ENCODE results near the gene UPK3BL1.
"Not testable (repeated sequence)": the region's sequence is repeated elsewhere in the genome, so short reads cannot be mapped to it uniquely, and the experiment has no call there.

Gene UPK3BL1

DNA sequence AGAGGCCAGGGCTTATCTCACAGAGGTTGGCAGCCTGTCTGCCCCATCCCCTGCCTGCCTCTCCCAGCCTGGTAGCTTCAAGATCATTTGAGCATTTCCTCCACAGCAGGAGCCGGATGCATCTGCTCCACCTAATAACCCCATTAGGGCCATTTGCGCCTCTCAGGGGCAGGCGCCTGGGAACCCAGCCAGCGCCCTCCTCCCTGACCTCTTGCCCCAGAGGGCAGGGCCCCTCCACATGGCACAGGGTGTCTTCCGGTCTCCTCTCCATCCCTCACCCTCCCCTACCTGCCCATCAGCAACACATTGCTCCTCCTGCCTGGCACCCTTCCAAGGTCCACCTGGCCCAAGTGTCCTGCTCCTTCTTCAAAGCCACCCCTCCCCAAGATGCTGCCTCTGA, 7.2 kb downstream of the UPK3BL1 start:
- not testable (repeated sequence) for DNase-seq (ENCODE audit: low read depth); H3K4me3 ChIP-seq (ENCODE audit: control insufficient read depth, low read depth, low read length)

DNA sequence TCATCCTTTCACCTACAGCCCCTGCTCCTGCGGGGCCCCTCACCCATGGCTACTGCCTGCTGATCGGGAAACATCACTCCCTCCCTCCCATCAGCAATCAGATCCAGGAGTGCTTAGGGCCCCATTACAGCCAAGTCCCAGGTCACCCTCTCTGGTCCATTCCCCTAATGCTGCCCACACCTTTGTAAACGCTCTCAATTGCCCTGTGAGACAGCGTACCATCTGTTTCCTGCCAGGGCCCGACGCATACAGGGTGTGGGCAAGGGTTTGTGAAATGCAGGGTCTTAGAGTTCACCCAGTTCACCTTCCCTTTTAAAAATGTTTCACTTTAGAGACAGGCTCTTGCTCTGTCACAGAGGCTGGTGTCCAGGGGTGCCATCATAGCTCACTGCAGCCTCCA, 8.3 kb downstream of the UPK3BL1 start:
- H3K4me3 ChIP-seq (ENCODE audit: control insufficient read depth, low read depth, low read length); DNase-seq (ENCODE audit: low read depth): not testable (repeated sequence)

DNA sequence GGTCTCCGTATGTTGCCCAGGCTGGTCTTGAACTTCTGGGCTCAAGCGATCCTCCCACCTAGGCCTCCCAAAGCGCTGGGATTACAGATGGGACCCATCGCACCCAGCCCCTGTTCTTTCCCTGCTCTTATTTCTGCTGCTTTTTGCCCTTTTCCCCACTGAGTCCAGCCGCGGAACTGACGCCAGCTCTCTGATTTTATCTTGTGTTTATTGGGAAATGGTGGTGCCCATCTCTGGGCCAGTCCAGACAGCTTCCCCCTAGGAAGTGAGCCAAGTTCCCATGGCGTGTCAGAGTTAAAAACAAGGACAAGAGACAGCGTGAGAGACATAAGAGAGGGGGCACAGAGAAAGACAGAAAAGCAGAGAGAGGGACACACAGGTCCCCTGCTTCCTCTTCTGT, 12.0 kb downstream of the UPK3BL1 start:
- not testable (repeated sequence) for DNase-seq (ENCODE audit: low read depth)

DNA sequence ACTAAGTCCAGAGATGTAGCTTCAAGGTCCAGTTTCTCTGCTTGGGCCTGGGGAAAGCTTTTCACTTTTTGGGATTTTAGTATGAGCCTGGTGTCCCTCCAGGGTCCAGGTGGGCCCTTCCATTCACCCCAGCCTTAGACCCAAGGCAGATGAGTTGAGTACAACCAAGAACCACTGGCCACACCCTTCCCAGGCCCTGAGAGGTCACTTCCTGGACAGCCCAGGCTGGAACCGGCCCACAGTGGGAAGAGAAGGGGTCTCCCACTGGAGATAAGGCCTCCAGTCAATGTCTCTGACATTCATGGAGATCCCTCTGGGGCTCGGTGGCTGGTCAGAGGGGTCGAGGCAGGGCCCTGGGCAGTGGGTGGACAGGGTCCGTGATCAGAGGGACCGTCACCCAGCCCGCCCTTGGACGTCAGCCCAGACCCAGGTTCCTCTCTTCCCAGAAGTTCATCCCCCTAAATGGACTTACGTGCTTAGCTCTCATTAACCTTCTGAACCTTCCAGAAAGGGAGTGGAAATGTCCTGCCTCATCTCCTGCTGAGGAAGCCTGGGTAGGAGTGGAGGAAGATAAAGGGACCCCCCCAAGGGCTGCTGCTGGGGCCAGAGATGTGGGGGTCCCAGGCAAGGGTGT, 15.2 kb downstream of the UPK3BL1 start:
- not testable (repeated sequence) for DNase-seq (ENCODE audit: low read depth); H3K4me3 ChIP-seq (ENCODE audit: control insufficient read depth, low read depth, low read length)

More for the DNA sequence above, 12.0 kb downstream of the UPK3BL1 start:
- H3K4me3 ChIP-seq (ENCODE audit: control insufficient read depth, low read depth, low read length), result not testable (repeated sequence)

DNA sequence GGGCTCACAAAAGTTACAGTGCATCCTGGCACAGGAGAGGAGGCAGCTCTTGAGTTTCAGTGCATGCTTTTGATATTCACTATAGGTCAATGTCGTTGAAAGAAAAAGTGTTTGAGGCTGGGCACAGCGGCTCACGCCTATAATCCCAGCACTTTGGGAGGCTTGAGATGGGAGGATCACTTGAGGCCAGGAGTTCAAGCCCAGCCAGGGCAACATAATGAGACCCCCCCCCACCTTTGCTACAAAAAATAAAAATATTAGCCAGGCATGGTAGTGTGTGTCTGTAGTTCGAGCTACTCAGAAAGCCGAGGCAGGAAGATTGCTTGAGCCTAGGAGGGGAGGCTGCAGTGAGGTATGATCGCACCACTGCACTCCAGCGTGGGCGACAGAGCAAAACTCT, 24.5 kb downstream of the UPK3BL1 start:
- not testable (repeated sequence) for H3K4me3 ChIP-seq (ENCODE audit: control insufficient read depth, low read depth, low read length); DNase-seq (ENCODE audit: low read depth)

DNA sequence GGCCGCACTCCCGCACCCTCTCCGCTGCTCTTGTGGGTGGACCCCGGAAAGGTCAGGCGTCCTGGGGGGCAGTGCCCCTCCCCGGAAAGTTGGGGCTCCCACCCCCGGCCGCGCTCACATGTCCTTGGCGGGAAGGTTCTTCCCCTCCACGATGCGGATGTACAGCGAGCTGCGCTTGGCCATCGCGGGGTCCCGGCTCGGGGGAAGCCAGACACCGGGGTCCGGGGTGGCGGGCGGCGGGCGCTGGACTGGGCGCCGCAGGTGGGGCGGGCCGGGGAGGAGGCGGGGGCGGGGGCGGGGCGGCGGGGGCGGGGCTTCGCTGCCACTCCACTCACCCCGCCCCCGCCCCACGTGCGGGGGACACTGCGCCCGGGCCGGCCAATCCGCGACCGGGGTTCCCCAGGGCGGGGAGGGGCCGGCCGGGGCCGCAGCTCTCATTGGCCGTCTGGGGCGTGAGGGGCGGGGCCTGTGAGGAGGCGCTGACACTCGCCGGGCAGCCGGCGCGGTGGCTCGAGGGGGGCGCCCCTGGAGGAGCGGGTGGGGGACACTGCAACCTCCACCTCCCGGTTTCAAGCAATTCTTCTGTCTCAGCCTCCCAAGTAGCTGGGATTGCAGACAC, 26.0 kb downstream of the UPK3BL1 start, which contains the start of gene RASA4:
Gene RASA4 (minus strand): TSS at position 250 of the 619 bp plus-strand sequence. CDS start 67 bp downstream, at position 183.
- H3K4me3 ChIP-seq (ENCODE audit: control insufficient read depth, low read depth, low read length); DNase-seq (ENCODE audit: low read depth): not testable (repeated sequence)

DNA sequence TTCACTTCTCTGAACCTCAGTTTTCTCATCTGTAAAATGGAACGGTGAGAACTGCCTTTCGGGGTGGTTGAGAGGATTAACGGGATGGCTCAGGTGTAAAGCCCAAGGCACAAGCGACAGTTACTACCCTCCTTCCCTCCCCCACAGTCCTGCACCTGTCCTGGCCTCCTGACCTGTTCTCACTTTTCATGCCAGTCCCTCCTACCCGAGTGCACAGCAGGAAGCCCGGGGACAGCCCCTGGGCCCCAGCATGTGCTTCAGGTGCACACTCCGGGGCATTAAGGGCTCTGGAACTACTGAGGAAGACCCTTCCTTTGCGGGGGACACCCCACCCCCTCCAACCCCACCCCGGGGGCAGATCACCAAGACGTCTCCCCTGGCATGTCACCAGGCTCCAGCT, 26.7 kb downstream of the UPK3BL1 start:
- H3K4me3 ChIP-seq (ENCODE audit: control insufficient read depth, low read depth, low read length); DNase-seq (ENCODE audit: low read depth): not testable (repeated sequence)

DNA sequence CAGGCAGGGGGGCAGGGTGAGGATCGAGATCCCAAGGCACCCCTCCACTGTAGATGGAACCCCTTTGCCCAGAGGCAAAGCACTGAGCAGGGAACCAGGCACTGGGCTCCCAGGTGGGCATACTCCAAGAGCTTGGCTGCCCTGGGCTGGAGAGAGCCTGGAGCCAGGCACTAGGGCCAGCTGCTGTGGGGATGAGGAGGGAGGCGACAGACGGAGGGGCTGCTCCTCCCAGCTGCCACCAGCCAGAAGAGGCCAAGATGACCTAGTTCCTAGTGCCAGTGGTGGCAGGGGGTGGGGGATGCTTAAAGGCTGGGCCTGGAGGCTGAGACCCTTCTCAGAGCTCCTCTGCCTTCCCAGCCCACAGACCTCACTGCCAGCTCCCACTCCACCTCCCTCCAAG, 27.7 kb downstream of the UPK3BL1 start:
- DNase-seq (ENCODE audit: low read depth); H3K4me3 ChIP-seq (ENCODE audit: control insufficient read depth, low read depth, low read length): not testable (repeated sequence)

DNA sequence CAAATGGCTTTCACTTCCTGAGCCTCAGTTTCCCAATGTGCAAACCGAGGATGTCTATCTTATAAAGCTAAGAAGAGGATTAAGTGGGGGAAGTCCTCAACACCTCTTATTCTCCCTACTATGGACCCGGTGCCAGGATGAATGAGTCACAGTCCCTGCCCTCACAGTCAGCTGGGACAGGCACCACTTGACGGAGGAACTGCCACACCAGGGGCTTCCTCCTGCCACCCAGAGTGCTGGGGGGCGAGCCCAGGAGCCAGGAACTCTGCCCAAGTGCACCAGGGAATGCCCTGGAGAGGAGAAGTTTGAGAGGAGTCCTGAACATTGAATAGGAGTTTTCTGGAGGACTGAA, 28.3 kb downstream of the UPK3BL1 start:
- H3K4me3 ChIP-seq (ENCODE audit: control insufficient read depth, low read depth, low read length); DNase-seq (ENCODE audit: low read depth): not testable (repeated sequence)

DNA sequence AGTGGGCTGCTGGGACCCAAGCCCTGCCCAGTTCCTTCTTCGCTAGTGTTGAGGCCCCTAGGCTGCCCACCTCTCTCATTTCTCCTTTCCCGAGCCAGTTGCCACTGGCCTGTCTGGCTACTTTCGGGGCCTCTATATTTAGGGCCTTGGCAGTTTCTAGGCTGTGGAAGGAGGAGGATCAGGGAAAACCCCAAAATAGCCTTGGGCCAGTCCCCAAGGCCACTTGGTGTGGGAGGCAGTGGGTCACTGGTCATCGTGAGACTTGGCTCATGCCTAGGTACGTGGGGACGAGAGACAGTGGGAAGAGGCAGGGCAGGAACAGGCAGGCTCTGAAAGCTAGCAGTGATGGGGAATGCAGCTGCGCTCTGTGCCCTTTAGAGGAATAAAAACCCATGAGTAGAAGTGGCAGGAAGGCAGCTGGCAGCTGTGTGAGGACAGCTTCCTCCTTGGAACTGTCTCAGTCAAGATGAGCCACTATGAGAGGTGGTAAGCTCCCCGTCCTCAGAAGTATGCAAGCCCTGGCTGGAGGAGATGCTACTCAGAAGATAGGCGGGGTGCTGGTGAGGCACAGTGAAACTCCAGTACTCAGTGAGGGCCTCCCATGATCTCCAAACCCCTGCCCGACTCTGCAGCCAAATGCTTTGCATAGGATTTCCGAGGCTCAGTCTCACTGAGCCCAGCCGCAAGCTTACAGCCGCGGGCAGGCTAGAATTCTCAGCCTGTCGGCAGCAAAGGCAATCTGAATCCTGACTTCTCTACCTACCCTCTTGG, 28.8 kb downstream of the UPK3BL1 start:
- not testable (repeated sequence) for H3K4me3 ChIP-seq (ENCODE audit: control insufficient read depth, low read depth, low read length); DNase-seq (ENCODE audit: low read depth)

DNA sequence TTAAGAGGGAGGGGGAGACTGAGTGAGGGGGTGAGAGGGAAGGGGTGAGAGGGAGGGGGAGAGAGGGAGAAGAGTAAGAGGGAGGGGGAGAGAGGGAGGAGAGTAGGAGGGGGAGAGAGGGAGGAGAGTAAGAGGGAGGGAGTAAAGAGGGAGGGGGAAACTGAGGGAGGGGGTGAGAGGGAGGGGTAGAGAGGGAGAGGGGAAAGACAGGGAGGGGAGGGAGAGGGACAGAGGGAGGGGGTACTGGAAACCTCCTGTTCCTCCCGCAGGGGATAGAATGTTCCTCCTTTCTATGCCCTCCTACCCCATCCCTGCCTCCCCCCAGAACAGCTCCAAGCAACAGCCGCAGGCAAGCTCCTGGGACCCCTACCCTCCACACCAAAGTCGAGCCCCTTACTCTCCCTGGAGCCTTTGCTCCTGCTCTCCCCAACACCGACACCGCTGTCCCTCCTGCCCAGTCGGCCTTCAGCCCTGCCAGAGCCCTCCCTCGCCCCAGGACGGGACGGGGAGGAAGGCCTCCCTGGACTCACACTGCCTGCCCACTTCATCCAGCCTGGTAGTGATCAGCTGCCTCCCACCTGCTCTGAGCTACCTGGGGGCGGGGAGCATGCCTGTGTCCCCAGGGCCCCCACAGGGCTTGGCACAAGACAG, 30.8 kb downstream of the UPK3BL1 start:
- H3K4me3 ChIP-seq (ENCODE audit: control insufficient read depth, low read depth, low read length); DNase-seq (ENCODE audit: low read depth): not testable (repeated sequence)

DNA sequence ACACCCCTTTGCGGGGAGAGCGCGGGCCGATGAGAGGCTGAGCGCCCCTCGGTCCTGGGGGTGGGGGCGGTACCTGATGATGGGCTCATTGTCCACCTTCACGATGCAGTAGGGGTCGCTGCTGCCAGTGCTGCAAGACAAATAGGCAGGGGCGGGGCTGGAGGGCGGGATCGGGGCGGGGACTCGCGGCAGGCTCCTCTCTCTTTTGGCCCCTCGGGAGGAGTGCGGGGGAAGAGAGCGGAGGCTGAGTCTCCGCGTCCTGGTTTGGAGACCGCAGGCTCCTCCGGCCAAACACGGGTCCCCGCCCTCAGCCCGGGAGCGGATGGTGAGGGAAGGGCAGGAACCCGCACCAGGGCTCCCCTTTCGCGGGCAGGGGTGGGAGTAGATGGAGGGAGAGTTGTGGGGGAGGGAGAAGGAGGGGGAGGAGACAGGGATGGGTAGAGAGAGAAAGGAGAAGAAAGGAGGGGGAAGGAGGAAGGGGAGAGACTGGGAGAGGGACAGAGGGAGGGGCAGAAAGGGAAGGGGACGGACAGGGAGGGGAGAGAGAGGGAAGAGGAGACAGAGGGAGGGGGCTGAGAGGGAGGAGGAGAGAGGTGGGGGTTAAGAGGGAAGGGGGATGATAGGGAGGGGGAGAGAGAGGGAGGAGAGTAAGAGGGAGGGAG, 31.4 kb downstream of the UPK3BL1 start:
- DNase-seq (ENCODE audit: low read depth); H3K4me3 ChIP-seq (ENCODE audit: control insufficient read depth, low read depth, low read length): not testable (repeated sequence)

DNA sequence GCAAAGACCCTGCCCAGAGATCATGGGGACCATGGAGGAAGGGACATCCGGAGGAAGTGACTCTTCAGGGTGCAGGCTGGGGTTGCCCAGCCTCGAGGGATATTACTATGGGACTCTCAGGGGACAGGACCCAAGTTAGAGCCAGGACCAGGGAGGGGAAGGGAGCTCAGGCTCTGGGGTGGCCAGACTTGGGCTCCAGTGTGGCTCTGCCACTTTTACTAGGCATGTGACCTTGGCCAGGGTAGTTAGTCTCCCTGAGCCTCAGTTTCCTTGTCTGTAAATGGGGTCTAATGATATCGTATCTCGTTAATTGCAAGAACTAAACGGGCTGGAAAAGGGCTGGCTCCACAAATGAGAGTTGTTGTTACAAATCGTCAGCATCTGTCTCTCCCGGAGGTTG, 32.1 kb downstream of the UPK3BL1 start:
- H3K4me3 ChIP-seq (ENCODE audit: control insufficient read depth, low read depth, low read length); DNase-seq (ENCODE audit: low read depth): not testable (repeated sequence)

DNA sequence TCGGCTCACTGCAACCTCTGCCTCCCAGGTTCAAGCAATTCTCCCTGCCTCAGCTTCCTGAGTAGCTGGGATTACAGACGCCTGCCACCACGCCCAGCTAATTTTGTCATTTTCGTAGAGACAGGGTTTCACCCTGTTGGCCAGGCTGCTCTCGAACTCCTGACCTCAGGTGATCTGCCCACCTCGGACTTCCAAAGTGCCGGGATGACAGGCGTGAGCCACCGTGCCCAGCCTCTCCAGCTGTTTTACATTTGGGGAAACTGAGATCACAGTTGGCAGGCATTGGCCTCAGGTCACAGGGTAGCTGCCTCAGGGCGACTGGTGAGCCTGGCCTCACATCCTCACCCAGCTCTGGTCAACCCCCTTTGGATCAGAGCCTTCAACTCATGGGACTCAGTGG, 32.9 kb downstream of the UPK3BL1 start:
- not testable (repeated sequence) for H3K4me3 ChIP-seq (ENCODE audit: control insufficient read depth, low read depth, low read length); DNase-seq (ENCODE audit: low read depth)

DNA sequence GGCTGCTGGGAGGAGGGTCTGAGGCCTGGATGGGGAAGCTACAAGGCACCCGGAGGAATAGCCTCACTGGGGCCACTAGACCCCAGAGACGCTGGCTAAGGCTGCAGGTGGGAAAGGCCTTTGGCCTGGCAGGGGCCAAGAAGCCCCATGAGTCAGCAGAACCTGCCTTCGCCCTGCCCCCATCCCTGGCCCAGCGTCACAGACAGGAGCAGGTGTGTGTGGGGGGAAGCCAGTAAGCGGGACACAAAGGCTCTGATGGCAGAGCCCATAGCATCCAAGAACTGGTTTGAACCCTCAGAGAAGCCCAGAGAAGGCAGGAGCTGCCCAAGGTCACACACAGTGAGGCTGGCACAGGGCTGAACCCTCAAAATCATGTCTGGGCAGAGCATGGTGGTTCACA, 35.7 kb downstream of the UPK3BL1 start:
- not testable (repeated sequence) for H3K4me3 ChIP-seq (ENCODE audit: control insufficient read depth, low read depth, low read length); DNase-seq (ENCODE audit: low read depth)

DNA sequence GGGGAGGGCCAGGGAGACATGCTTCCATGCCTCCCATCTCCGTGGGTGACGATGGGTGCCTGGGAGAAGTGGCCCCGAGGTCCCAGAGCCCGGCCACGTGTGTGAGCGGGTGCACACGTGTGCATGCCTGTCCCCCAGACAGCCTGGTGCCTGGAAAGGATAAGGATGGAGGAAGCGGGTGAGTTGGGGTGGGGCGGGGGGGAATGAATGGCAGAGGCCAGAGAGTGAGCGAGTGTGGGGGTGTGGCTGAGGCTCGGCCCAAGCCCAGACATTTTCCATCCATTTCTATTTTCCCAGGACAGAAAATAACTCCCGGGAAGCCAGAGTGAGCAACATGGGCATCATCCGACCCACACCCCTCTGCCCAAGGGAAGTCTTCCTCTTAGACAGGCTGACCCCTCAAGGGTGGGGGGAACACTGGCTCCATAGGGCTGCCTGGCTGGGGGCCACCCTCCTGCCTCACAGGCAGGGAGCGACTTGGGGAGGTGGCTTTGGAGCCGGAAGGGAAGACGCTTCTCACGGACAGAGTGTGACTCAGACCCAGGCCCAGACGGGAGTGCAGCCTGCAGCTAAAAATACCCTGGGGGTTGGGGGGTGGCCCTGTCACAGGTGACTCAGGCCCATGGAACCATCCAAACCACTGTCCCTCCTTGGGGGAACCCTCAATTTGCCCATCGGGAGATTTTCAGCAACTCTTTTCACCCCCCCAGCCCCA, 38.0 kb downstream of the UPK3BL1 start:
- not testable (repeated sequence) for H3K4me3 ChIP-seq (ENCODE audit: control insufficient read depth, low read depth, low read length); DNase-seq (ENCODE audit: low read depth)

DNA sequence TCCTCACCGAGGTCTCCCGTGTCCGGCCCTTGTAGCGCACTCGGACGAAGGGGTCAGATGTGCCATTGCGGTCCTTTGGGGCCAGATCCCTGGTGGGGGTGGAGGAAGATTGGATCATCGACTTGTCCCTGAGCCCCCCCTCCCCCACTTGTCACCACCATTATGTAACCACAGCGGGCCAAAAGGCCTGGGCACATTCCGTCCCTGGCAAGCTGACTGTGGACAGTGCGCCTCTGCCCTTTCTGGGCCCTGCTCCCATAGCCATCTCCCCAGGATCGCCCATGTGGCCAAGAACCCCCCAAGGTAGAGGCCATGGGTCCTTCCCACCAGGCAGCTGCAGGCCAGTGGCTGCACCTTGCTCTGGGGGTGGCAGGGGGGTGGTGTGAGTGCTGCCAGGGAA, 40.3 kb downstream of the UPK3BL1 start:
- not testable (repeated sequence) for DNase-seq (ENCODE audit: low read depth); H3K4me3 ChIP-seq (ENCODE audit: control insufficient read depth, low read depth, low read length)

DNA sequence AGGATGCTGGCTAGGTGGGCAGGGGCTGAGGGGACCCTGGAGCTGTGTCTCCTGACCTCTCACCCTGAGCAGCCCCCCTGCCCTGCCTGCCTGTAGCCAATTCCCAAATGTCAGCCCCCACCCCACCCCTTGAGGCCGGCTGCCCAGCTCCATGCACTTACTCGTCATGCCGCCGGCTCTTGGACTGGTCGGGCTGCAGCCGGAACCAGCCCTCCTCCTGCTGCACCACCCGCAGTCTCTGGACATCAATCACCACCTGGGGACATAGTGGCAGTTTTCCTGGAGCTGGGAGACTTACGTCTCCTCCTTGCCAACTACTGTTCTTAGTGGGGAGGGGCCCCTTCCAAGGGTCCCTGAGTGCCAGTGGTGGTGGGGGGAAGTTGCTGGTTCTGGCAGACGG, 42.9 kb downstream of the UPK3BL1 start:
- DNase-seq (ENCODE audit: low read depth); H3K4me3 ChIP-seq (ENCODE audit: control insufficient read depth, low read depth, low read length): not testable (repeated sequence)
